ENCODE results near the gene TMEM81. TPM values are rescaled to one million over a fixed set of nuclear protein-coding genes. Genes with fewer than 3 reads are reported as not detected.

Gene TMEM81
- total and polyA plus RNA-seq, 10 of the 15 experiments (the other 5 are each of a cell fraction or from before 2014, with no cell fraction given), result 0.62 to 2.2 (median 1.1) TPM

GRCh38 chr1:205061665-205062069 is 22.6 kb downstream of the TMEM81 start (continued):
- no peak for TF ChIP-seq HSF1 (IDR thresholded peaks at IDR 0.05; ENCODE audit: low read depth, low read length)

- WGBS (ENCODE audit: insufficient coverage, insufficient replicate concordance, low lambda C conversion rate, missing lambda C conversion rate), result 52% methylated on average over 14 of the region's 14 CpGs
- TF ChIP-seq, protein P1, sequence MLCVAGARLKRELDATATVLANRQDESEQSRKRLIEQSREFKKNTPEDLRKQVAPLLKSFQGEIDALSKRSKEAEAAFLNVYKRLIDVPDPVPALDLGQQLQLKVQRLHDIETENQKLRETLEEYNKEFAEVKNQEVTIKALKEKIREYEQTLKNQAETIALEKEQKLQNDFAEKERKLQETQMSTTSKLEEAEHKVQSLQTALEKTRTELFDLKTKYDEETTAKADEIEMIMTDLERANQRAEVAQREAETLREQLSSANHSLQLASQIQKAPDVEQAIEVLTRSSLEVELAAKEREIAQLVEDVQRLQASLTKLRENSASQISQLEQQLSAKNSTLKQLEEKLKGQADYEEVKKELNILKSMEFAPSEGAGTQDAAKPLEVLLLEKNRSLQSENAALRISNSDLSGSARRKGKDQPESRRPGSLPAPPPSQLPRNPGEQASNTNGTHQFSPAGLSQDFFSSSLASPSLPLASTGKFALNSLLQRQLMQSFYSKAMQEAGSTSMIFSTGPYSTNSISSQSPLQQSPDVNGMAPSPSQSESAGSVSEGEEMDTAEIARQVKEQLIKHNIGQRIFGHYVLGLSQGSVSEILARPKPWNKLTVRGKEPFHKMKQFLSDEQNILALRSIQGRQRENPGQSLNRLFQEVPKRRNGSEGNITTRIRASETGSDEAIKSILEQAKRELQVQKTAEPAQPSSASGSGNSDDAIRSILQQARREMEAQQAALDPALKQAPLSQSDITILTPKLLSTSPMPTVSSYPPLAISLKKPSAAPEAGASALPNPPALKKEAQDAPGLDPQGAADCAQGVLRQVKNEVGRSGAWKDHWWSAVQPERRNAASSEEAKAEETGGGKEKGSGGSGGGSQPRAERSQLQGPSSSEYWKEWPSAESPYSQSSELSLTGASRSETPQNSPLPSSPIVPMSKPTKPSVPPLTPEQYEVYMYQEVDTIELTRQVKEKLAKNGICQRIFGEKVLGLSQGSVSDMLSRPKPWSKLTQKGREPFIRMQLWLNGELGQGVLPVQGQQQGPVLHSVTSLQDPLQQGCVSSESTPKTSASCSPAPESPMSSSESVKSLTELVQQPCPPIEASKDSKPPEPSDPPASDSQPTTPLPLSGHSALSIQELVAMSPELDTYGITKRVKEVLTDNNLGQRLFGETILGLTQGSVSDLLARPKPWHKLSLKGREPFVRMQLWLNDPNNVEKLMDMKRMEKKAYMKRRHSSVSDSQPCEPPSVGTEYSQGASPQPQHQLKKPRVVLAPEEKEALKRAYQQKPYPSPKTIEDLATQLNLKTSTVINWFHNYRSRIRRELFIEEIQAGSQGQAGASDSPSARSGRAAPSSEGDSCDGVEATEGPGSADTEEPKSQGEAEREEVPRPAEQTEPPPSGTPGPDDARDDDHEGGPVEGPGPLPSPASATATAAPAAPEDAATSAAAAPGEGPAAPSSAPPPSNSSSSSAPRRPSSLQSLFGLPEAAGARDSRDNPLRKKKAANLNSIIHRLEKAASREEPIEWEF (IDR thresholded peaks at IDR 0.05; ENCODE audit: insufficient replicate concordance, low read depth, low read length), result no peak
- TF ChIP-seq CHD2 (IDR thresholded peaks at IDR 0.05; ENCODE audit: borderline replicate concordance, low read depth, low read length) (no peak), NR2C2 (IDR thresholded peaks at IDR 0.05; ENCODE audit: borderline replicate concordance, control insufficient read depth, insufficient read length, low read depth) (no peak), CBX3 (IDR thresholded peaks at IDR 0.05; ENCODE audit: borderline replicate concordance, low read depth) (no peak), PAX5 (IDR thresholded peaks at IDR 0.05; ENCODE audit: borderline replicate concordance, low read depth, low read length) (no peak), SREBF2 (IDR thresholded peaks at IDR 0.05; ENCODE audit: low read length) (no peak), SIX5 (IDR thresholded peaks at IDR 0.05; ENCODE audit: low read depth, low read length, severe bottlenecking) (no peak), RUNX3 (IDR thresholded peaks at IDR 0.05; ENCODE audit: low read length) (no peak), CEBPB (IDR thresholded peaks at IDR 0.05; ENCODE audit: borderline replicate concordance in 1 of 2, low read depth in 2 of 2, low read length in 2 of 2) (no peak), MTA2 (IDR thresholded peaks at IDR 0.05; ENCODE audit: low read depth) (no peak), SIN3A (IDR thresholded peaks at IDR 0.05; ENCODE audit: low read depth, low read length) (no peak), YY1 (IDR thresholded peaks at IDR 0.05; ENCODE audit: low read depth, low read length) (no peak)
- TF ChIP-seq, protein P2, sequence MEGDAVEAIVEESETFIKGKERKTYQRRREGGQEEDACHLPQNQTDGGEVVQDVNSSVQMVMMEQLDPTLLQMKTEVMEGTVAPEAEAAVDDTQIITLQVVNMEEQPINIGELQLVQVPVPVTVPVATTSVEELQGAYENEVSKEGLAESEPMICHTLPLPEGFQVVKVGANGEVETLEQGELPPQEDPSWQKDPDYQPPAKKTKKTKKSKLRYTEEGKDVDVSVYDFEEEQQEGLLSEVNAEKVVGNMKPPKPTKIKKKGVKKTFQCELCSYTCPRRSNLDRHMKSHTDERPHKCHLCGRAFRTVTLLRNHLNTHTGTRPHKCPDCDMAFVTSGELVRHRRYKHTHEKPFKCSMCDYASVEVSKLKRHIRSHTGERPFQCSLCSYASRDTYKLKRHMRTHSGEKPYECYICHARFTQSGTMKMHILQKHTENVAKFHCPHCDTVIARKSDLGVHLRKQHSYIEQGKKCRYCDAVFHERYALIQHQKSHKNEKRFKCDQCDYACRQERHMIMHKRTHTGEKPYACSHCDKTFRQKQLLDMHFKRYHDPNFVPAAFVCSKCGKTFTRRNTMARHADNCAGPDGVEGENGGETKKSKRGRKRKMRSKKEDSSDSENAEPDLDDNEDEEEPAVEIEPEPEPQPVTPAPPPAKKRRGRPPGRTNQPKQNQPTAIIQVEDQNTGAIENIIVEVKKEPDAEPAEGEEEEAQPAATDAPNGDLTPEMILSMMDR (IDR thresholded peaks at IDR 0.05 in 2 of 3, conservative IDR thresholded peaks at IDR 0.05 in 1 of 3; ENCODE audit: control insufficient read depth in 2 of 3, extremely low read depth in 1 of 3, insufficient read depth in 1 of 3, low read depth in 3 of 3, low read length in 3 of 3), result no peak
Measured at GRCh38 chr1:205061227-205061626, 23.0 kb downstream of the TMEM81 start.

More at GRCh38 chr1:205061227-205061626, 23.0 kb downstream of the TMEM81 start:
- H3K79me2 ChIP-seq (ENCODE audit: control insufficient read depth, insufficient read depth, low read length), result no peaks in the 10 kb centered on the region
- in situ Hi-C loops (cut with MboI) (loop anchor here (5.0 kb wide), 1 partner anchor 84 kb away; no protein-coding TSS in a partner anchor), intact Hi-C loops (cut with micrococcal nuclease; ENCODE audit: unreplicated experiment) (loop anchor here (1.0 to 2.0 kb wide), 2 partner anchors 72 to 196 kb away; no protein-coding TSS in a partner anchor)
- ChIA-PET RAD21 (ENCODE audit: unreplicated experiment) (interaction anchor here (0.7 to 4.7 kb wide), 28 partner anchors 10 to 264 kb away, joined by 3 to 81 read pairs (median 4); no protein-coding TSS in a partner anchor), SMC1A (ENCODE audit: uncharacterized antibody, unreplicated experiment) (interaction anchor here (0.7 to 3.5 kb wide), 22 partner anchors 8 to 201 kb away, joined by 3 to 45 read pairs (median 6); partner anchors contain the start of gene RBBP5), CTCF (interaction anchor here (0.6 to 6.8 kb wide), 61 partner anchors 9 to 505 kb away, joined by 3 to 151 read pairs (median 5); partner anchors contain the start of genes CNTN2 and RBBP5), POLR2A (interaction anchor here (0.6 to 1.1 kb wide), 2 partner anchors 86 to 184 kb away, joined by 3 read pairs; no protein-coding TSS in a partner anchor)
- H3K36me3 ChIP-seq (ENCODE audit: control insufficient read depth in 2 of 2, insufficient read depth in 2 of 2, low read length in 1 of 2), result no peaks in the 10 kb centered on the region
- no peaks in the 10 kb centered on the region for H3K4me1 ChIP-seq (ENCODE audit: control insufficient read depth, insufficient read depth, low read length)
- no peak overlapping the region for H3K9ac ChIP-seq (ENCODE audit: control insufficient read depth, insufficient read depth, low read length)
- H3K4me2 ChIP-seq (ENCODE audit: control insufficient read depth, insufficient read depth), result no peak overlapping the region
- BruUV-seq (replicated peaks), result no TSS peak
- no peaks in the 10 kb centered on the region for H3K27me3 ChIP-seq (replicated peaks in 1 of 2; ENCODE audit: control insufficient read depth in 2 of 2, insufficient read depth in 2 of 2, low read length in 1 of 2)
- no peaks in the 10 kb centered on the region for H4K20me1 ChIP-seq (ENCODE audit: control insufficient read depth, insufficient read depth)
- no peak overlapping the region for H3K4me3 ChIP-seq
- DNase-seq (ENCODE audit: low read depth, low spot score) (no peak), ATAC-seq (no peak; the same call in 2 of the 3 replicates), FAIRE-seq (no peak)
- no peaks in the 10 kb centered on the region for H3K9me3 ChIP-seq (replicated peaks; ENCODE audit: control insufficient read depth, insufficient read depth, low read length)
- no peak overlapping the region for H2AFZ ChIP-seq (ENCODE audit: control insufficient read depth, low read depth, low read length)
- no peak overlapping the region for H3K27ac ChIP-seq (ENCODE audit: control insufficient read depth, insufficient read depth)

Data from GM12878 (cell line).